IMR-90 (cell line): Measurements from ENCODE around the gene UBASH3B. TPM values are rescaled to one million over a fixed set of nuclear protein-coding genes. Genes with fewer than 3 reads are reported as not detected.

Source experiments
- ATAC-seq: fragments of 200-7000 bp; cut with Tn5 transposase; 2 replicates; pipeline ENCODE4 v1.9.1; 2020; ENCODE audit warnings: low read depth, mild to moderate bottlenecking, moderate library complexity
- BruUV-seq: library from RNA; stranded (reverse); fragments of 400-500 nt; replicated peaks from 2 replicates; lab custom pipeline; 2021; lab: Mats Ljungman, UMichigan
- CTCF ChIA-PET: fragments of 300-600 bp; formaldehyde crosslinking; extraction: SDS; loops from one replicate; lab custom pipeline; 2021; ENCODE audit warnings: antibody characterized with exemption; lab: Yijun Ruan, JAX
- POLR2A ChIA-PET: fragments of 300-600 bp; sonication (Branson Sonifier 250); formaldehyde crosslinking; loops from one replicate; lab custom pipeline; 2022; ENCODE audit warnings: antibody characterized with exemption; ENCODE audit not compliant: unreplicated experiment; lab: Charles Lee
- DNase-seq: peaks from one replicate; pipeline ENCODE4 v3.0.0; 2013
- H2AFZ ChIP-seq: replicated peaks from 2 replicates; pipeline ENCODE3; 2013; ENCODE audit warnings: low read length, mild to moderate bottlenecking; ENCODE audit not compliant: poor library complexity
- H2AK5ac ChIP-seq: 2 replicates; pipeline ENCODE4 v1.6.1; 2013; ENCODE audit warnings: low read depth, low read length, inconsistent platforms
- H2AK9ac ChIP-seq: replicated peaks from 2 replicates; pipeline ENCODE3; 2013; ENCODE audit warnings: mild to moderate bottlenecking, low read depth, low read length, moderate library complexity; ENCODE audit not compliant: poor library complexity
- H2BK120ac ChIP-seq: 2 replicates; pipeline ENCODE4 v1.6.1; 2013; ENCODE audit warnings: low read depth, low read length, inconsistent platforms
- H2BK15ac ChIP-seq: 3 replicates; pipeline ENCODE4 v1.6.1; 2013; ENCODE audit warnings: low read depth, low read length, inconsistent platforms
- H2BK20ac ChIP-seq: 2 replicates; pipeline ENCODE4 v1.6.1; 2013; ENCODE audit warnings: low read depth, mild to moderate bottlenecking, inconsistent platforms, low read length, moderate library complexity
- H2BK5ac ChIP-seq: 2 replicates; pipeline ENCODE4 v1.6.1; 2013; ENCODE audit warnings: mild to moderate bottlenecking, low read depth, low read length, inconsistent platforms; ENCODE audit not compliant: poor library complexity, severe bottlenecking
- H3K14ac ChIP-seq: replicated peaks from 2 replicates; pipeline ENCODE4 v1.6.1; 2013; ENCODE audit warnings: low read depth, low read length, inconsistent platforms
- H3K18ac ChIP-seq: 2 replicates; pipeline ENCODE4 v1.6.1; 2013; ENCODE audit warnings: low read depth, low read length, control low read depth
- H3K23ac ChIP-seq: 2 replicates; pipeline ENCODE4 v1.6.1; 2013; ENCODE audit warnings: low read depth, low read length, inconsistent platforms
- H3K27ac ChIP-seq: 2 replicates; pipeline ENCODE4 v1.5.1; 2013; ENCODE audit warnings: mild to moderate bottlenecking, control low read depth, low read length; ENCODE audit not compliant: insufficient read depth
- H3K27me3 ChIP-seq: 2 replicates; pipeline ENCODE4 v1.6.1; 2013; ENCODE audit warnings: low read length; ENCODE audit not compliant: control insufficient read depth, insufficient read depth
- H3K36me3 ChIP-seq: 2 replicates; pipeline ENCODE4 v1.6.1; 2013; ENCODE audit warnings: low read length, mixed read lengths; ENCODE audit not compliant: control insufficient read depth, insufficient read depth
- H3K4ac ChIP-seq: 2 replicates; pipeline ENCODE4 v1.6.1; 2013; ENCODE audit warnings: low read depth, low read length, inconsistent platforms
- H3K4me1 ChIP-seq: 2 replicates; pipeline ENCODE4 v1.6.1; 2013; ENCODE audit warnings: low read length, mixed read lengths; ENCODE audit not compliant: control insufficient read depth, insufficient read depth
- H3K4me2 ChIP-seq: 2 replicates; pipeline ENCODE4 v1.6.1; 2013; ENCODE audit warnings: low read depth, mild to moderate bottlenecking, control low read depth, low read length, moderate library complexity
- H3K4me3 ChIP-seq: 2 replicates; pipeline ENCODE4 v1.5.1; 2013; ENCODE audit warnings: low read depth, mild to moderate bottlenecking, control low read depth, low read length, moderate library complexity; ENCODE audit not compliant: insufficient read depth
- H3K56ac ChIP-seq: 2 replicates; pipeline ENCODE4 v1.6.1; 2013; ENCODE audit warnings: low read length, inconsistent platforms; ENCODE audit not compliant: insufficient read depth; ENCODE audit errors: extremely low read depth
- H3K79me1 ChIP-seq, 2 experiments: 2 replicates each; pipeline ENCODE4 v1.6.1; 2013; ENCODE audit warnings: low read length in 2 of 2, inconsistent platforms in 1 of 2, low read depth in 1 of 2
- H3K9ac ChIP-seq: 2 replicates; pipeline ENCODE4 v1.6.1; 2013; ENCODE audit warnings: low read depth, low read length, control low read depth
- H3K9me1 ChIP-seq: 2 replicates; pipeline ENCODE4 v1.6.1; 2013; ENCODE audit warnings: low read length, inconsistent platforms; ENCODE audit not compliant: insufficient read depth
- H3K9me3 ChIP-seq: 2 replicates; pipeline ENCODE4 v1.6.1; 2013; ENCODE audit warnings: low read length; ENCODE audit not compliant: control insufficient read depth, insufficient read depth
- H4K20me1 ChIP-seq: 2 replicates; pipeline ENCODE4 v1.6.1; 2013; ENCODE audit warnings: low read length, inconsistent platforms; ENCODE audit not compliant: insufficient read depth
- H4K5ac ChIP-seq: 2 replicates; pipeline ENCODE4 v1.6.1; 2013; ENCODE audit warnings: mild to moderate bottlenecking, low read depth, low read length, control low read depth
- H4K8ac ChIP-seq, 2 experiments: 2 replicates each; pipeline ENCODE4 v1.6.1; 2013; ENCODE audit warnings: low read depth in 2 of 2, low read length in 2 of 2, control low read depth in 1 of 2, inconsistent platforms in 1 of 2
- H4K91ac ChIP-seq: 2 replicates; pipeline ENCODE4 v1.6.1; 2013; ENCODE audit warnings: low read depth, low read length, inconsistent platforms; ENCODE audit not compliant: insufficient read depth
- BHLHE40 ChIP-seq: fragments of 150-350 bp; IDR thresholded peaks from 2 replicates; pipeline ENCODE4 v1.6.1; 2016; ENCODE audit warnings: mild to moderate bottlenecking, low read depth, low read length
- CHD1 ChIP-seq: IDR thresholded peaks from 2 replicates; pipeline ENCODE4 v1.6.1; 2012; ENCODE audit warnings: low read depth, low read length, improper control_type of control experiment
- FOS ChIP-seq: fragments of 150-350 bp; IDR thresholded peaks from 2 replicates; pipeline ENCODE4 v1.6.1; 2016; ENCODE audit warnings: low read depth, low read length
- MAFK ChIP-seq: IDR thresholded peaks from 2 replicates; pipeline ENCODE4 v1.6.1; 2012; ENCODE audit warnings: low read depth, low read length, improper control_type of control experiment
- MAZ ChIP-seq: IDR thresholded peaks from 2 replicates; pipeline ENCODE4 v1.6.1; 2012; ENCODE audit warnings: low read depth, mild to moderate bottlenecking, low read length, improper control_type of control experiment, moderate library complexity, borderline replicate concordance
- MXI1 ChIP-seq: IDR thresholded peaks from 2 replicates; pipeline ENCODE4 v1.6.1; 2012; ENCODE audit warnings: low read depth, mild to moderate bottlenecking, low read length, moderate library complexity, borderline replicate concordance
- NFE2L2 ChIP-seq: fragments of 150-350 bp; IDR thresholded peaks from 2 replicates; pipeline ENCODE4 v1.6.1; 2016; ENCODE audit warnings: low read depth, mild to moderate bottlenecking, low read length
- RAD21 ChIP-seq: IDR thresholded peaks from 2 replicates; pipeline ENCODE4 v1.6.1; 2012; ENCODE audit warnings: low read length, improper control_type of control experiment
- RCOR1 ChIP-seq: IDR thresholded peaks from 2 replicates; pipeline ENCODE4 v1.6.1; 2012; ENCODE audit warnings: mild to moderate bottlenecking, low read length, improper control_type of control experiment; ENCODE audit not compliant: insufficient replicate concordance
- RFX5 ChIP-seq: IDR thresholded peaks from 2 replicates; pipeline ENCODE4 v1.8.0; 2012; ENCODE audit warnings: low read depth, mild to moderate bottlenecking, low read length, moderate library complexity
- SMC3 ChIP-seq: fragments of 150-350 bp; IDR thresholded peaks from 2 replicates; pipeline ENCODE4 v1.6.1; 2016; ENCODE audit warnings: low read depth, mild to moderate bottlenecking, antibody characterized with exemption, low read length, moderate library complexity
- whole genome bisulfite sequencing, 2 experiments: methylation state at CpG; one replicate each; pipeline versions ENCODE4 v1.1.5 to v1.1.7; 2013; ENCODE audit warnings: missing lambda C conversion rate in 2 of 2; ENCODE audit not compliant: insufficient read length in 1 of 2; ENCODE audit errors: extremely low coverage in 2 of 2; 5-methylcytosine and 5-hydroxymethylcytosine counted together
- dilution Hi-C: fragments of 300-500 bp; cut with HindIII; formaldehyde crosslinking; loops from one replicate; pipeline ENCODE4 v1.14.3; 2018; ENCODE audit warnings: low sequenced_read_pairs; ENCODE audit not compliant: unreplicated experiment
- in situ Hi-C: fragments of 300-500 bp; cut with MboI; formaldehyde crosslinking; loops from 3 replicates; pipeline ENCODE4 v1.14.3; 2019; ENCODE audit warnings: low sequenced_read_pairs, inconsistent platforms, mixed read lengths
- intact Hi-C: fragments of 100-400 bp; cut with micrococcal nuclease; formaldehyde crosslinking; loops from 2 replicates; pipeline ENCODE4 v1.10.0; 2022
- polyA plus RNA-seq, 3 experiments: library from polyadenylated mRNA; depleted of rRNA; stranded (reverse); fragments of >200 nt; gene quantifications; 2 replicates each; pipeline ENCODE4 v1.2.3, GENCODE V29; 2012; ENCODE audit warnings: low replicate concordance in 1 of 3
- total RNA-seq: library from RNA; depleted of rRNA; stranded (reverse); fragments of >200 nt; gene quantifications from 2 replicates; pipeline ENCODE4 v1.2.3, GENCODE V29; 2012
- TF ChIP-seq, protein P1 (sequence below): fragments of 150-350 bp; IDR thresholded peaks from 2 replicates; pipeline ENCODE4 v1.6.1; 2017; ENCODE audit warnings: mild to moderate bottlenecking, antibody characterized with exemption, low read length, low read depth
- TF ChIP-seq, protein P2 (sequence below): conservative IDR thresholded peaks from 2 replicates; pipeline ENCODE4 v1.5.1; 2012; ENCODE audit warnings: mild to moderate bottlenecking, low read depth, low read length, improper control_type of control experiment
- TF ChIP-seq, protein P3 (sequence below): fragments of 150-350 bp; IDR thresholded peaks from 2 replicates; pipeline ENCODE4 v1.6.1; 2016; ENCODE audit warnings: low read depth, mild to moderate bottlenecking, low read length, moderate library complexity, borderline replicate concordance

UBASH3B gene
- total and polyA plus RNA-seq, 2 of the 4 experiments (the other 2 are of a cell fraction) = 27.2 to 48.0 TPM

DNA sequence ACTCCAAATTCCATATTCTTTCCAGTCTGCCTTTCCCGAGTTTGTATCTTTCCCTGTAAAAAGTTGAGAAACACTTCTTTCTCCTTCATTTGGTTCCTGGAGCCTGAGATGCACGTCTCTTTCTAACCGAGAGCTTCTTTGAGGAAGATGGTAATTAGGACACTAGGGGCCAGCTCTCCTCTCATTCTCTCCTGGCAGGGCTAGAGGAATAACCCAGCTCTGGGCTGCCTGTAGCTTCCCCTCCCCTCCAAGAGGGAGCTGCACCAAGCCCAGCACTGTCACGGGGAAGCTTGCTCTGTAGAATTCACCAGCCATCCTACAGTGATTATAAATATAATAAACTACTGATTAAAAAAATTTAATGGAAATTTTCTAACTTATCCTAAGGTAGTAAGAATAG lies 26.9 kb downstream of the UBASH3B start:
- no peak overlapping the region for H2AK5ac ChIP-seq
- no peaks in the 10 kb centered on the region for H3K36me3 ChIP-seq
- no peak overlapping the region for H2AFZ ChIP-seq
- intact Hi-C loops = no loop called here
- no peak overlapping the region for H3K56ac ChIP-seq
- H2BK120ac ChIP-seq = no peak overlapping the region
- in situ Hi-C loops = loop anchor here (25.0 kb wide), 1 partner anchor 505 kb away; the partner anchor contains the start of gene CLMP
- no peak for TF ChIP-seq RFX5
- TF ChIP-seq, protein P1, sequence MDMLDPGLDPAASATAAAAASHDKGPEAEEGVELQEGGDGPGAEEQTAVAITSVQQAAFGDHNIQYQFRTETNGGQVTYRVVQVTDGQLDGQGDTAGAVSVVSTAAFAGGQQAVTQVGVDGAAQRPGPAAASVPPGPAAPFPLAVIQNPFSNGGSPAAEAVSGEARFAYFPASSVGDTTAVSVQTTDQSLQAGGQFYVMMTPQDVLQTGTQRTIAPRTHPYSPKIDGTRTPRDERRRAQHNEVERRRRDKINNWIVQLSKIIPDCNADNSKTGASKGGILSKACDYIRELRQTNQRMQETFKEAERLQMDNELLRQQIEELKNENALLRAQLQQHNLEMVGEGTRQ = no peak
- TF ChIP-seq, protein P2, sequence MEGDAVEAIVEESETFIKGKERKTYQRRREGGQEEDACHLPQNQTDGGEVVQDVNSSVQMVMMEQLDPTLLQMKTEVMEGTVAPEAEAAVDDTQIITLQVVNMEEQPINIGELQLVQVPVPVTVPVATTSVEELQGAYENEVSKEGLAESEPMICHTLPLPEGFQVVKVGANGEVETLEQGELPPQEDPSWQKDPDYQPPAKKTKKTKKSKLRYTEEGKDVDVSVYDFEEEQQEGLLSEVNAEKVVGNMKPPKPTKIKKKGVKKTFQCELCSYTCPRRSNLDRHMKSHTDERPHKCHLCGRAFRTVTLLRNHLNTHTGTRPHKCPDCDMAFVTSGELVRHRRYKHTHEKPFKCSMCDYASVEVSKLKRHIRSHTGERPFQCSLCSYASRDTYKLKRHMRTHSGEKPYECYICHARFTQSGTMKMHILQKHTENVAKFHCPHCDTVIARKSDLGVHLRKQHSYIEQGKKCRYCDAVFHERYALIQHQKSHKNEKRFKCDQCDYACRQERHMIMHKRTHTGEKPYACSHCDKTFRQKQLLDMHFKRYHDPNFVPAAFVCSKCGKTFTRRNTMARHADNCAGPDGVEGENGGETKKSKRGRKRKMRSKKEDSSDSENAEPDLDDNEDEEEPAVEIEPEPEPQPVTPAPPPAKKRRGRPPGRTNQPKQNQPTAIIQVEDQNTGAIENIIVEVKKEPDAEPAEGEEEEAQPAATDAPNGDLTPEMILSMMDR = no peak
- TF ChIP-seq, protein P3, sequence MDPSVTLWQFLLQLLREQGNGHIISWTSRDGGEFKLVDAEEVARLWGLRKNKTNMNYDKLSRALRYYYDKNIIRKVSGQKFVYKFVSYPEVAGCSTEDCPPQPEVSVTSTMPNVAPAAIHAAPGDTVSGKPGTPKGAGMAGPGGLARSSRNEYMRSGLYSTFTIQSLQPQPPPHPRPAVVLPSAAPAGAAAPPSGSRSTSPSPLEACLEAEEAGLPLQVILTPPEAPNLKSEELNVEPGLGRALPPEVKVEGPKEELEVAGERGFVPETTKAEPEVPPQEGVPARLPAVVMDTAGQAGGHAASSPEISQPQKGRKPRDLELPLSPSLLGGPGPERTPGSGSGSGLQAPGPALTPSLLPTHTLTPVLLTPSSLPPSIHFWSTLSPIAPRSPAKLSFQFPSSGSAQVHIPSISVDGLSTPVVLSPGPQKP = no peak
- no peak for TF ChIP-seq FOS
- TF ChIP-seq RAD21 = no peak
- TF ChIP-seq NFE2L2 = no peak
- TF ChIP-seq CHD1 = no peak
- TF ChIP-seq MAFK = no peak
- no peak for TF ChIP-seq RCOR1
- no peak for TF ChIP-seq SMC3
- no peak for TF ChIP-seq MAZ
- no peak for TF ChIP-seq BHLHE40
- no peak for TF ChIP-seq MXI1
- ChIA-PET POLR2A (no interaction called here), CTCF (no interaction called here)
- H3K23ac ChIP-seq = no peak overlapping the region
- H3K4ac ChIP-seq = no peak overlapping the region
- H3K79me1 ChIP-seq = peaks cover 48 to 70% of the 10 kb centered on the region in 2 experiments
- H2BK5ac ChIP-seq = no peak overlapping the region
- H2AK9ac ChIP-seq = no peak overlapping the region
- no peak overlapping the region for H3K4me2 ChIP-seq
- no peak overlapping the region for H4K5ac ChIP-seq
- dilution Hi-C loops = no loop called here
- peaks cover 18% of the 10 kb centered on the region for H3K9me1 ChIP-seq
- H3K4me1 ChIP-seq = peaks cover 8% of the 10 kb centered on the region
- no peak for ATAC-seq
- H2BK20ac ChIP-seq = no peak overlapping the region
- no peak overlapping the region for H3K27ac ChIP-seq
- no peak overlapping the region for H3K4me3 ChIP-seq
- no peak overlapping the region for H4K91ac ChIP-seq
- DNase-seq = no peak
- H4K8ac ChIP-seq = no peak overlapping the region
- no TSS peak for BruUV-seq
- H3K9me3 ChIP-seq = no peaks in the 10 kb centered on the region
- peaks cover 29% of the 10 kb centered on the region for H4K20me1 ChIP-seq
- no peak overlapping the region for H3K9ac ChIP-seq
- H3K18ac ChIP-seq = no peak overlapping the region
- H2BK15ac ChIP-seq = no peak overlapping the region
- WGBS, 2 experiments = no CpG with 5 or more reads among the region's 4 CpGs
- H3K27me3 ChIP-seq = no peaks in the 10 kb centered on the region
- H3K14ac ChIP-seq = no peak overlapping the region
